Measurements from ENCODE around the gene FABP3.

Gene FABP3

DNA sequence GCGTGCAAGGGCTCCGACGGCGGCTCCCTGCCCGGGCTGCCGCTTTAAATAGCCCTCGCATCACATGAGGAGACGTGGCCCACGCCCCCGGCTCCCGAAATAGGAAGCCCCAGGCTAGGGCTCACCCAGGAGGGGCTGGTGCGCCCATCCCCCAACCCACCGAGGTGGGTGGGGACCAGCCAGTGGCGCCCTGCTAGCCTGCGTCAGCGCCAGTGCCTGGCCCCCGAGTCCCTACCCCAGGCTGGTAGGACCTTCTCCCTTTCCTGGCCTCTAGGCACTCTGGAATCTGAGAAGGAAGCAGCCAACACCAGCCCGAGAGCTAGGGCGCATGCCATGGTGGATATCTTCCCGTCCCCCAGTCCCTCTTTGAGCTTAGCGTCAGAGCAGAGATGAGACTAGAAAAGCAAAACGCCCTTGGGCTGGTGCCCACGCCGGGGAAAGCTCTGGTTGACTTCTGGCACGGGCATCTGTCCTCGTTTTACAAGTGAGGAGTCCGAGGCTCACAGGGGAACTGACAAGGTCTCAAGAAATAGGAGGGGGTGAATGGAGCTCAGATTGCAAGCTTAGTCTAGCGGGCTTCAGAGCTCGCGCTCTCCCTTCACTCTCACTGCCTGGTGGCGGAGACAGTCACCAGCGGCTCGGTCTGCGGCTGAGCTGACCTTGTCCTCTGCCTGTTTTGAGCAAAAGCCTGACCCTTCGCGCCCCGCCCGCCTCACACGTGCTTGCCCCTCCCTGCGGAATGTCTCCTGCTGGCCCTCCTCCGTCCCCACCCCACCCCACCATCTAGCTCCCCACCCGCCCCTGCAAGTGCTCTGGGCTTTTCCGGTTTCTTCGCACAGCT lies at the start of gene FABP3:
Gene FABP3 (minus strand): TSS at position 21 of the 841 bp plus-strand sequence. CDS start 62 bp downstream, outside the sequence.
- Histone ChIP-seq H3K27me3 (ENCODE audit: control insufficient read depth, insufficient read depth, low read length) (no peaks in the 10 kb centered on the region), H3K27ac (ENCODE audit: low read length) (no peak within 1 kb of the TSS), H3K36me3 (ENCODE audit: control insufficient read depth, insufficient read depth, low read length) (no peaks in the 10 kb centered on the region), H3K4me1 (ENCODE audit: control insufficient read depth, insufficient read depth, low read length) (peaks cover 14% of the 10 kb centered on the region), H3K9me3 (ENCODE audit: control insufficient read depth, insufficient read depth, low read length) (no peaks in the 10 kb centered on the region), H3K4me3 (ENCODE audit: low read length) (peak within 1 kb of the TSS; percentile 32; the same call in 1 of the 2 replicates)
- DNase-seq (ENCODE audit: low read depth, low spot score) = peak; percentile 79
- whole genome bisulfite sequencing (ENCODE audit: insufficient coverage, insufficient read length) = no CpG with 5 or more reads among the region's 44 CpGs

DNA sequence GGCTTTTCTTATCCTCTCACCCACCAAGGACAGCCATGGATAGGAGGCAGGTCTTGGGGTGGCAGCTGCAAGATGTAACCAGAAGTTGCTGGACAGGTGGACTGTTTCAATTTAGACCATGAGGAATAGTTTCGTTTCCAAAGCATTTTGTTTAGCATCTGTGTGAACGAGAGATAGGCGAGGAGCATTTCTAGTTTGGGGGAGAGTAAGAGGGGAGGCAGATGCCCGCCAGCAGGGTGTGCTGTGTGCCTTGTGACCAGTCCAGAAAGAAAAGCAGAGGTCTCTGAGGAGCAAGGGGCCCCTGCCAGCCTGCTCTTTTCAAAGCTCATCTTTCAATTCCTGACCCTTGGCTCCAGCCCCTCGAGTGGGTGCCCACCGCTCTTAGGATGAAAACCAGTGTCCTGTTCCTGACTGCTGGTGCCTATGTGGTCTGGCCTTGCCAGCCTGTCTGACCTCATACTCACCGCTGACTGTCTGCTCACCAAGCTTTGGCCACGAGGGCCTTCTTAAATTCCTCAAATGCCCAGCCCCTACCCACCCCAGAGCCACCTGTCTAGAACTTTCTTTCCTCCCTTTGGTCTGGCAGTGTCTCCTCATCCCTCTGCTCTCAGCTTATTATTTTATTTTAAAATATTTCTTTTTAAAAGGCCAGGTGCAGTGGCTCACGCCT lies 48.6 kb upstream of the FABP3 start:
- Histone ChIP-seq H3K27ac (ENCODE audit: low read length) (no peak overlapping the region), H3K27me3 (ENCODE audit: control insufficient read depth, insufficient read depth, low read length) (no peaks in the 10 kb centered on the region), H3K9me3 (ENCODE audit: control insufficient read depth, insufficient read depth, low read length) (no peaks in the 10 kb centered on the region), H3K4me1 (ENCODE audit: control insufficient read depth, insufficient read depth, low read length) (peaks cover 1% of the 10 kb centered on the region; the same call in 1 of the 2 replicates), H3K4me3 (ENCODE audit: low read length) (no peak overlapping the region), H3K36me3 (ENCODE audit: control insufficient read depth, insufficient read depth, low read length) (peaks cover under 1% of the 10 kb centered on the region; the same call in 1 of the 2 replicates)
- WGBS (ENCODE audit: insufficient coverage, insufficient read length) = no CpG with 5 or more reads among the region's 9 CpGs
- DNase-seq (ENCODE audit: low read depth, low spot score) = no peak

- Histone ChIP-seq H3K4me1 (ENCODE audit: control insufficient read depth, insufficient read depth, low read length) (peaks cover 1% of the 10 kb centered on the region; the same call in 1 of the 2 replicates), H3K27me3 (ENCODE audit: control insufficient read depth, insufficient read depth, low read length) (no peaks in the 10 kb centered on the region), H3K36me3 (ENCODE audit: control insufficient read depth, insufficient read depth, low read length) (no peaks in the 10 kb centered on the region; the same call in 1 of the 2 replicates), H3K27ac (ENCODE audit: low read length) (no peak overlapping the region), H3K4me3 (ENCODE audit: low read length) (no peak overlapping the region), H3K9me3 (ENCODE audit: control insufficient read depth, insufficient read depth, low read length) (no peaks in the 10 kb centered on the region)
- no peak for DNase-seq (ENCODE audit: low read depth, low spot score)
- no CpG with 5 or more reads among the region's 5 CpGs for WGBS (ENCODE audit: insufficient coverage, insufficient read length)
These were observed 47.8 kb upstream of the FABP3 start for GRCh38 chr1:31420716-31421115.

DNA sequence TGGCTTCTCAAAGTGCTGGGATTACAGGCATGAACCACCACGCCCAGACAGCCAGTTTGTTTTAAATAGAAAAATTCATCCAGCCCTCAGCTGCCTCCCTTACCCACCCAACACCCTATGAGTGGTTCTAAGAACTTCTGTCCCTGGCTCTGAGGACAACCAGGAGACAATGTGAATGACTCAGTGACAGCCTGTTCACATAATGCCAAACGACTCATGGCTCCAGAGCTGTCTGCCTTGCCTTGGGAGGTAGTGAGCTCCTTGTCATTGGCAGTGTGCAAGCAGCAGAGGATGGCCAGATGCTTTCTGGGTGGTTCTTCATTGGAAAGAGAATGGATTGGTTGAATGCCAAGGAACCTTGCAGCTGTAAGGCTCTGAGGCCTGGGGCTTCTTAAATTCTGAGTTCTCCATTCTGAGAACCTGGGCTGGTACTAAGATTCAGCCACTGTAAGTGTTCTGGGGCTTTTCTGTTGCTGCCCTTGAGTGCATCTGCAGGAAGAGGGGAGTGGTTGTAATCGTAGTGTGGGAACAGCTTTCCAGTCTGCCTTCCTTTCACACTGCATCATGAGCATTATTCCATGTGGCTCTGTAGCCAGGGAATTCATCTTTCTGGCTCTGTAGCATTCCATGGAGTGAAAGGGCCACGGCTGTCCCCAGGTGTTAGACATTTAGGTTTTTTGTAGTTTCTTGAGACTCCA lies 45.9 kb upstream of the FABP3 start:
- H3K4me1 ChIP-seq (ENCODE audit: control insufficient read depth, insufficient read depth, low read length) = peaks cover 7% of the 10 kb centered on the region
- WGBS (ENCODE audit: insufficient coverage, insufficient read length) = no CpG with 5 or more reads among the region's 4 CpGs
- DNase-seq (ENCODE audit: low read depth, low spot score) = no peak

DNA sequence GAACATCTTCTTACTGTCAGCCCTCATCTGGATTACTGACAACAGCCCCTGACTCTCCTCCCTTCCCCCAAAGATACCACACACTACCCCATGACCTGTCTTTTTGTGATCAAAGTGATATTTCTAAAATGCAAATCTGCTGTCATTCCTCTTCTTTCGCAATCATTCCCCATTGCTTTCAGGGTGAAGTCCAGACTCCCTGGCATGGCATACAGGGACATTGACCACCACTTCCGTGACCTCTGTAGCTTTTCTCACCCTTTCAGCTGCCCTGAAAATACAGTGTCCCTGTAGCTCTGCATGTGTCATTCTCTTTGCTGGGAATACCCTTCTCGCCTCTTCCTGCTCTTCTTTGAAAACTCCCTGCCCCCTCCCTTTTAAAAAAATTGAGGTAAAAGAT lies 44.3 kb upstream of the FABP3 start:
- no peaks in the 10 kb centered on the region for H3K27me3 ChIP-seq (ENCODE audit: control insufficient read depth, insufficient read depth, low read length)
- DNase-seq (ENCODE audit: low read depth, low spot score) = no peak
- WGBS (ENCODE audit: insufficient coverage, insufficient read length) = no CpG with 5 or more reads among the region's 3 CpGs
- H3K27ac ChIP-seq (ENCODE audit: low read length) = no peak overlapping the region
- no peak overlapping the region for H3K4me3 ChIP-seq (ENCODE audit: low read length)
- H3K4me1 ChIP-seq (ENCODE audit: control insufficient read depth, insufficient read depth, low read length) = peaks cover 7% of the 10 kb centered on the region
- no peaks in the 10 kb centered on the region for H3K9me3 ChIP-seq (ENCODE audit: control insufficient read depth, insufficient read depth, low read length)
- H3K36me3 ChIP-seq (ENCODE audit: control insufficient read depth, insufficient read depth, low read length) = no peaks in the 10 kb centered on the region

More for the DNA sequence above, 45.9 kb upstream of the FABP3 start:
- no peaks in the 10 kb centered on the region for H3K36me3 ChIP-seq (ENCODE audit: control insufficient read depth, insufficient read depth, low read length)
- no peak overlapping the region for H3K4me3 ChIP-seq (ENCODE audit: low read length)
- H3K27me3 ChIP-seq (ENCODE audit: control insufficient read depth, insufficient read depth, low read length) = no peaks in the 10 kb centered on the region
- no peaks in the 10 kb centered on the region for H3K9me3 ChIP-seq (ENCODE audit: control insufficient read depth, insufficient read depth, low read length)
- H3K27ac ChIP-seq (ENCODE audit: low read length) = no peak overlapping the region

- Histone ChIP-seq H3K4me1 (ENCODE audit: control insufficient read depth, insufficient read depth, low read length) (peaks cover 6% of the 10 kb centered on the region), H3K4me3 (ENCODE audit: low read length) (no peak overlapping the region), H3K27ac (ENCODE audit: low read length) (no peak overlapping the region), H3K36me3 (ENCODE audit: control insufficient read depth, insufficient read depth, low read length) (no peaks in the 10 kb centered on the region), H3K9me3 (ENCODE audit: control insufficient read depth, insufficient read depth, low read length) (no peaks in the 10 kb centered on the region), H3K27me3 (ENCODE audit: control insufficient read depth, insufficient read depth, low read length) (no peaks in the 10 kb centered on the region)
- DNase-seq (ENCODE audit: low read depth, low spot score) = no peak
- no CpG with 5 or more reads among the region's 7 CpGs for WGBS (ENCODE audit: insufficient coverage, insufficient read length)
These were observed 43.3 kb upstream of the FABP3 start for GRCh38 chr1:31416101-31416736.

DNA sequence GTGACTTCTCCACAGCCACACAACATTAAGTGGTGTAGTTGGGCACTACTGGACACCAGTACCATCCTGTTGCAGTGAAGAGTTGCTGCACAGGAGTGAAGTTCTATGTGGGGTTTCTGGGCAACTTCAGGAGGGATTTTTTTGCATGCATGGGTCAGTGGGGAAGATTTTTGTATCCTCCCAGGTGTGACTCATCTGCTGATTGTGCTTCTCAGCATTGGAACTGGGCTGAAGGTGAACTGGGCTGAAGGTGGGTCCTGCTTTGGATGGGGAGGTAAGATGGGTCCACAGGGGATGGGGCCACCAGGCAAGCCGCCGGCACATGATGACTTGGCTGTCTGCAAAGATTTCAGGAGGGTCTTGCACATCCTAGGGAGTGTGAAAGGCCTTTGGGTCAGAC lies 42.8 kb upstream of the FABP3 start:
- Histone ChIP-seq H3K27ac (ENCODE audit: low read length) (no peak overlapping the region), H3K9me3 (ENCODE audit: control insufficient read depth, insufficient read depth, low read length) (no peaks in the 10 kb centered on the region), H3K4me1 (ENCODE audit: control insufficient read depth, insufficient read depth, low read length) (peaks cover 6% of the 10 kb centered on the region), H3K36me3 (ENCODE audit: control insufficient read depth, insufficient read depth, low read length) (no peaks in the 10 kb centered on the region), H3K27me3 (ENCODE audit: control insufficient read depth, insufficient read depth, low read length) (no peaks in the 10 kb centered on the region), H3K4me3 (ENCODE audit: low read length) (no peak overlapping the region)
- no peak for DNase-seq (ENCODE audit: low read depth, low spot score)
- no CpG with 5 or more reads among the region's 2 CpGs for WGBS (ENCODE audit: insufficient coverage, insufficient read length)

DNA sequence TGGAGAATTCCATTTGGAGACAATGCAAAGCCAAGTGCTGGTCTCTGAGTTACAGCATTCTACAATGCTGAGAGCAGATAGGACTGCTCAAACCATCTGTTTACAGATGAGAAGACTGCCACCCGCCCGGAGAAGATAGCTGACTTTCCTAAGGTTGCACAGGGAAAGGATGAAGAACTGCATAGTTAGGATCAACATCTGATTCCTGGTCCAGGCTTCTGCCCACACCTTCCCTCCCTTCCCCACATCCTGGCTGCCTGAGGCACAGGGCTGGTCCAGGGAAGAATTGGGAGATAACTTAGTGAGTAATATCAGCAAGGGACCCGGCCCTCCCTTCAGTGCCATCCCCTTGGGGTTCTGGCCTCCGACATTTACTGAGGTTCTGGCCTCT lies 42.1 kb upstream of the FABP3 start:
- no peak for DNase-seq (ENCODE audit: low read depth, low spot score)
- Histone ChIP-seq H3K9me3 (ENCODE audit: control insufficient read depth, insufficient read depth, low read length) (no peaks in the 10 kb centered on the region), H3K4me3 (ENCODE audit: low read length) (no peak overlapping the region), H3K27ac (ENCODE audit: low read length) (no peak overlapping the region), H3K4me1 (ENCODE audit: control insufficient read depth, insufficient read depth, low read length) (peaks cover 6% of the 10 kb centered on the region), H3K27me3 (ENCODE audit: control insufficient read depth, insufficient read depth, low read length) (no peaks in the 10 kb centered on the region), H3K36me3 (ENCODE audit: control insufficient read depth, insufficient read depth, low read length) (no peaks in the 10 kb centered on the region)
- WGBS (ENCODE audit: insufficient coverage, insufficient read length) = no CpG with 5 or more reads among the region's 4 CpGs

DNA sequence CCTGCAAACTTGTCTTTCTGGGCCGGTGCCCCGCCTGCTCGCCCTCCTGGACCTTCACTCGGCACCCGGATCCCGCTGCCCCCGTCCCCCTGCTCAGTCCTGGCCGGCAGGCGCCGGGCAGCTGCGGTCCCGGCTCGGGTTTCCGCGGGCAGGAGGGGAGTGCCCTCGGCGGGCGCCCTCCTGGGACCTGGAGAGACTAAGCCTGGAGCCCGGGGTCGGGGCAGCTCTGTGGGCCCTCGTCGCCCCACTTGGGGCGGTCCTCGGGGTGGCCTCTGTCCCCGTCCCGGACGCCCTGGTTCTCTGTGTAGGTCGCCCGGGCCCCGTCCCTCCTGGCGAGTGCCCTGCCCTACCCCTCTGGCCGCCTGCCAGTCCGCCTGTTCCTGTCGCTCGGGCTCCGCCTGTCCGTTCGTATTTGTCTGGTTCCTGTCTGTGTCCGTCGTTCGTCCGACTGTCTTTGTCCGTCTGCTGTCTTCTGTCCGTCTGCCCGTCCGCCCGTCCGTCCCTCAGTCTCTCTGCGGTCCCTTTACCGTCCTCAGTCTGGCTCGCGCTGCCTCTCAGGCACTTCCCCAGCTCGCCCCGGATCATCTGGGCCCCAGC lies 40.6 kb upstream of the FABP3 start:
- Histone ChIP-seq H3K27ac (ENCODE audit: low read length) (no peak overlapping the region), H3K4me1 (ENCODE audit: control insufficient read depth, insufficient read depth, low read length) (peaks cover 6% of the 10 kb centered on the region), H3K36me3 (ENCODE audit: control insufficient read depth, insufficient read depth, low read length) (no peaks in the 10 kb centered on the region), H3K27me3 (ENCODE audit: control insufficient read depth, insufficient read depth, low read length) (no peaks in the 10 kb centered on the region), H3K4me3 (ENCODE audit: low read length) (peak overlapping the region; percentile 78), H3K9me3 (ENCODE audit: control insufficient read depth, insufficient read depth, low read length) (no peaks in the 10 kb centered on the region)
- DNase-seq (ENCODE audit: low read depth, low spot score) = no peak
- no CpG with 5 or more reads among the region's 54 CpGs for WGBS (ENCODE audit: insufficient coverage, insufficient read length)
